WTC11 (cell line): ENCODE results near the gene TAMALIN.

Experiments used
- ARID4B ChIP-seq: sonication (generic); formaldehyde crosslinking; IDR thresholded peaks from 2 replicates; pipeline ENCODE4 v1.8.0; 2023; ENCODE audit warnings: missing genetic modification reagents, mild to moderate bottlenecking, borderline replicate concordance
- ATF3 ChIP-seq: sonication (generic); formaldehyde crosslinking; conservative IDR thresholded peaks from 2 replicates; pipeline ENCODE4 v1.8.1; 2022; ENCODE audit warnings: mild to moderate bottlenecking, missing genetic modification reagents
- CREB1 ChIP-seq: sonication (generic); formaldehyde crosslinking; IDR thresholded peaks from 2 replicates; pipeline ENCODE4 v1.8.0; 2023; ENCODE audit warnings: mild to moderate bottlenecking, missing genetic modification reagents
- CTCF ChIP-seq: fragments of 200-600 bp; IDR thresholded peaks from 2 replicates; pipeline ENCODE4 v1.8.0; 2022; ENCODE audit warnings: antibody characterized with exemption
- FOXJ3 ChIP-seq: sonication (generic); formaldehyde crosslinking; IDR thresholded peaks from 2 replicates; pipeline ENCODE4 v1.9.0; 2021; ENCODE audit warnings: missing genetic modification reagents, mild to moderate bottlenecking, borderline replicate concordance
- HMGXB4 ChIP-seq: sonication (generic); formaldehyde crosslinking; IDR thresholded peaks from 2 replicates; pipeline ENCODE4 v1.8.1; 2023; ENCODE audit warnings: mild to moderate bottlenecking, moderate library complexity, missing genetic modification reagents
- KAT7 ChIP-seq: sonication (generic); formaldehyde crosslinking; IDR thresholded peaks from 2 replicates; pipeline ENCODE4 v1.8.1; 2023; ENCODE audit warnings: missing genetic modification reagents, mild to moderate bottlenecking, borderline replicate concordance
- MXD4 ChIP-seq: fragments of 250-450 bp; sonication (Bioruptor Pico); IDR thresholded peaks from 2 replicates; pipeline ENCODE4 v1.8.0; 2021; ENCODE audit warnings: mild to moderate bottlenecking, moderate library complexity, borderline replicate concordance
- NR2C2 ChIP-seq: sonication (generic); formaldehyde crosslinking; IDR thresholded peaks from 2 replicates; pipeline ENCODE4 v1.8.0; 2022; ENCODE audit warnings: mild to moderate bottlenecking, missing genetic modification reagents
- PRDM15 ChIP-seq: sonication (generic); formaldehyde crosslinking; IDR thresholded peaks from 2 replicates; pipeline ENCODE4 v1.8.0; 2022; ENCODE audit warnings: missing genetic modification reagents
- STAT6 ChIP-seq: sonication (generic); formaldehyde crosslinking; conservative IDR thresholded peaks from 2 replicates; pipeline ENCODE4 v1.8.1; 2023; ENCODE audit warnings: mild to moderate bottlenecking, low read depth, missing genetic modification reagents, moderate library complexity
- ZBTB43 ChIP-seq: sonication (generic); formaldehyde crosslinking; IDR thresholded peaks from 2 replicates; pipeline ENCODE4 v1.8.1; 2023; ENCODE audit warnings: mild to moderate bottlenecking, missing genetic modification reagents
- ZNF317 ChIP-seq: sonication (generic); formaldehyde crosslinking; IDR thresholded peaks from 2 replicates; pipeline ENCODE4 v1.8.1; 2023; ENCODE audit warnings: low read depth, mild to moderate bottlenecking, moderate library complexity, missing genetic modification reagents, borderline replicate concordance

- TF ChIP-seq ZBTB43 (CRISPR knock-in tag) (no peak), ZNF317 (no peak), CTCF (no peak), MXD4 (CRISPR knock-in tag) (no peak), ARID4B (CRISPR knock-in tag) (no peak), NR2C2 (CRISPR knock-in tag) (no peak), STAT6 (CRISPR knock-in tag) (no peak), KAT7 (CRISPR knock-in tag) (no peak), HMGXB4 (CRISPR knock-in tag) (no peak; the same call in 1 of the 2 replicates), ATF3 (CRISPR knock-in tag) (no peak), CREB1 (CRISPR knock-in tag) (no peak), FOXJ3 (CRISPR knock-in tag) (no peak), PRDM15 (CRISPR knock-in tag) (no peak)
Observed at GRCh38 chr12:52050758-52051541, 44.2 kb downstream of the TAMALIN start, which contains the start of gene NR4A1.
